GM21447 (cell line): Measurements from ENCODE around the gene CDKL5.

Source experiments
- ATAC-seq: cut with Tn5 transposase; IDR thresholded peaks from one replicate; pipeline ENCODE4 v1.9.1; 2021; ENCODE audit not compliant: unreplicated experiment

CDKL5 gene

DNA sequence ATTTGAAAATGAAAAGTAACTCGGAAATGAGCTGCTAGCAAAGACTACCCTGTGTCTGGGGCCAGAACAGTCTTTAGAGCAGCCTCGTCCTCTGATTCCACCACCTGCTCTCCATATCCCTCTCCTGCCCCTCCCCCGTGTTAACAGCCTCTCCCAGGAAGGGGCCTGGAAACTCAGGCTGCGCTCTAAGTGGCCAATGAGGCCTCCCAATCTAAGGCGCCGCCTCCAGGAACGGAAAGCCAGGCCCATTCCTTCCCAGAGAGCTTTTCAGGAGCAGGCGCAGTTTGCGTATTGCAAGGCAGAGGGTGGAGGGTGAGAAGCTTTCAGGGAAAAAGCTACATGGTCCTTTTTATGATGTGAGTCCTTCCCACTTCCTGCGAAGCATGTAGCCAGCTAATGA is 215.3 kb downstream of the CDKL5 start:
- ATAC-seq, result no peak

- ATAC-seq, result no peak
Measured at GRCh38 chrX:18643243-18643642, 217.8 kb downstream of the CDKL5 start.

GRCh38 chrX:18643853-18644252 is 218.4 kb downstream of the CDKL5 start:
- ATAC-seq, result no peak

DNA sequence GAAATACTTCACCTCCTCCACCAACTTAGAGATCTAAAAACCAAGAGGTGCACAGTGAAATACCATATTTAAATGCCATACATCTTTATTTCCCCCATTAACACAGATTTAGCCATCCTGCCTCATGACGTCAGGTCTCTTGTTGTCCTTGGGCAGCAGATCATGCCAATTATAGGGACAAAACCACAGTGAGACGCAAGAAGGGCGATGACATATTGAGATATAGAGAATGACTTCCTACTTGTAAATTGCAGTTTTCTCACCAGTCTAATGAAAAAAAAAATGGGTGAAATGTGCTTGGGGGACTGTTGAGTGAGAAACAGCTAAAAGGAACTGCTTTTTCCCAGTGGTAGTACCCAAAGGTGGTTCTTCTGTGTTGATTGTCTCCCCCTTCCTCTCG is 222.2 kb downstream of the CDKL5 start:
- no peak for ATAC-seq

DNA sequence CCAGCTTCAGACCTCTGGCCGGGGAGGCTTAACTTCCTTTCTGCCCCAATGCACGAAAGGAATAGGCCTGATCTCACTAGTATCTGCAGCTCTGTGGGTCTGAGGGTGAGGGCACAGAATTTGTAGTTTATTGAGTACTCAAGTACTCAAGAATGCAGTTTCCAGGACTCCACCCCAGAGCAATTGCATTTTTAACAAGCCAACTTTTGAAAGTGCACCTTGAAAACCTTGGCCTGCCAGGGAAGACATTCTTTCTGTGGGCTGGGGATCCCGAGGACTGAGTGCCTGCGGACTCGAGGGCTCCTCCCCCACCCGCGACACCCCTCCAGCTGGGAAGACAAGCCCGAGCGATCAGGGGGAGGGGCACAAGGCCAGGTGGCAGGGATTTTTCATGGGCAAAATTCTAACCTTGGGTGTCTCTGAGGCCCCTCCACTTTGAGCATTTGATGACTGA is 224.1 kb downstream of the CDKL5 start:
- ATAC-seq, result no peak

DNA sequence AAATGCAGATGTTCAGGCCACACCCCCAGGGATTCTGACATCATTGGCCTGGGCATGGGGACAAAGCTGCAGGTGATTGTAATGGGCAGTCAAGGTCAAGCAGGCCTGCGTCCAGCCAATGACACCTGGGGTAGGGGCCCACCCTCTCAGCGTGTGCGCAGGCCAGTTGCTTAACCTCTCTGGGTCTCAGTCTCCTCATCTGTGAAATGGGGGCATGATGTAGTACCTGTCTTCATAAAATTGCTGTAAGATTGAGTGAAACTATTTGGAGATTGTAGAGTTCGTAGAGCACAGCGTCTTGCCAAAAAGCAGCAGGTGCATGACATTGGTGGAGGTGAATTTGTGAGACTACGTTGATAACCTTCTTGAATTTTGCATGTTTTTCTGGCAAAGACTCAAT is 225.3 kb downstream of the CDKL5 start:
- ATAC-seq, result no peak

GRCh38 chrX:18652636-18653035 is 227.2 kb downstream of the CDKL5 start:
- no peak for ATAC-seq

DNA sequence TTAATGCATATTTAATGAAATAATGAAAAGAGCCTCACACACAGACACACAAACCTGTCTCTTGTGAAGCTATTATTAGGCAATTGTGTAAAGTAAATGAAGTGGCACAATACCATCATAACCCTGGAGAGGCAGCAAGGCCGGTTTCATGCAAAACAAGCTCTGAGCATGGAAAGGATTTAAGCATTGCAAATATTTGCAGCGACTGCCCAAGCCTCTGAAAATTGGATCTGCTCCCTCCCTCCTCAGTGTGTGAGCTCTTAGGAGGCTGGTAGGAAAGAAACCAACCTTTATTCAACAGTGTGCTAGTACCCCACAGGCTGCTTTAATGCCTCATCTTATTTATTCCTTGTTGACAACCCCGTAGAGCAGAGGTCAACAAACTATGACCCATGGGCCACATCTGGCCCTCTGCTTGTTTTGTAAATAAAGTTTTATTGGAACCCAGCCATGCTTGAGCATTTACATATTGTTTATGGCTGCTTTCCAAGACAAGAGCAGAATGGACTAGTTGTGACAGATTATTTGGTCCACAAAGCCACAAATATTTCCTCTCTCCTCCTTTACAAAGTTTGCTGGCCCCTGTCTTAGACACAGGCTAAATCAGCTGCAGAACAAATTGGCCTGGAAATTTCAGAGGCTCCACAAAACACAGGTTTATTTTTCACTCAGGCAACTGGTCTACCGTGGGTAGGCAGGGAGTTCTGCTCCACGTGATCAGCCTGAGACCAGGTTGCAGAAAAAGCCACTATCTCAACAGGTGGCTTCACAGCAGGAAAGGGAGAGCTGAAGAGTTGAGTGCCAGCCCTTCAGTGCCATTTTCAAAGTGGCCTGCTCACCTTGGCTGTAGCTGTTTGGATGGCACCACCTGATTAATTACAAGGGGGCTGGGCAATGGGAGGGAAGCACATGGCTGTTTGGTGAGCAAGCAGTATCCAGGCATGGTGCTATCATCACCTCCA is 229.7 kb downstream of the CDKL5 start:
- ATAC-seq, result no peak

GRCh38 chrX:18661273-18661672 is 235.9 kb downstream of the CDKL5 start:
- no peak for ATAC-seq

DNA sequence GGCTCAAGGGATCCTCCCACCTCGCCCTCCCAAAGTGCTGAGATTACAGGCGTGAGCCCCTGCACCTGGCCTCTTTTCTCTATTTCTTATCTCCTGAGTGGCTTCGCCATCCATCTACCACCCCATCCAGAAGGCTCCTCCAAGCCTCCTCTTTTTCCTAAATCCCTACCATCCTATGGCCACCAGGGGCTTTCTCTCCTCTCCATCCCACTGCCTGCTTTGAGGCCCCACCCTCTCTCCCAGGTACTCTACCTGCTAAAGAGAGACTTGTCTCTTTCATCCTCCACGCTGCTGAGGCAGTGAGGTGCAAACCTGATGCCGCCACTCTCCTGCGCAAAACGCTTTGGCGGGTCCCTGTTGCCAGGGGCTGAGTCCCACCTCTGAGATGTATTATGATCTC is 239.5 kb downstream of the CDKL5 start:
- no peak for ATAC-seq

GRCh38 chrX:18666614-18667013 is 241.2 kb downstream of the CDKL5 start:
- no peak for ATAC-seq

- no peak for ATAC-seq
Measured at GRCh38 chrX:18668071-18668835, 242.8 kb downstream of the CDKL5 start.

DNA sequence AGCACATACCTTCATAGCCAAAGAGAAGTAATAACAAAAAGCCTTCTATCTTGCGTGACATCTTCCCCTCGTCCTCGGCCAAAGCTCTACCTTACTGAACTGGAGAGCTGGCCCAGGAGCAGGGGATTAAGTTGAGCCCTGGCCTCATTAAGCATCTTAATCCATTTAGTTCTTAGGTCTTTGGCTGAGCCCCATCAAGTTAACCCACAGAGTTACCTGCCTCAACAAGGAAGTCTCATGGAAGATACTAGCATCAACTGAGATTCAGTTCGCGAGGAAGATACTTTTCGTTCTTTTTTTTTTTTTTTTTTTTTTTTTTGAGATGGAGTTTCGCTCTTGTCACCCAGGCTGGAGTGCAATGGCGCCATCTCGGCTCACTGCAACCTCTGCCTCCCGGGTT is 246.6 kb downstream of the CDKL5 start, which contains the start of gene RS1:
Gene RS1 (minus strand): TSS at position 101 of the 400 bp plus-strand sequence. CDS start 40 bp downstream, at position 61.
- ATAC-seq, result no peak

DNA sequence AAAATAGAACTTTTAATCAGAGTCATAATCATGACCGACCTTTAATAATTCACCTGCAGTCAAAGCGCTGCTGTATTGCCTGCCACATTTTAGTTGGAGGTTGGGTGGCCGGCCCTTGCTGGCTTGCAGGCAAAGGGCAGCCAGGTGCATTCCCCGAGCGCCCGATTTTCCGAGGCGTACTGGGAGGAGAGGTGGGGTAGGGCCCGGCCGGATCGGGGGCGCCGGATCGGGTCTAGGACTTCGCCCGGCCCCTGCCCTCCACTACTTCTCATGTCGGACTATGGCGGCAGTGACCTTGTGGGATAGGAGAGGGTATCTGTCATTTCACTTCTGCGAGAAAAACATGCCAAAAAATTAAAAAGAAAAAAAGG is 249.0 kb downstream of the CDKL5 start:
- ATAC-seq, result peak; percentile 44

DNA sequence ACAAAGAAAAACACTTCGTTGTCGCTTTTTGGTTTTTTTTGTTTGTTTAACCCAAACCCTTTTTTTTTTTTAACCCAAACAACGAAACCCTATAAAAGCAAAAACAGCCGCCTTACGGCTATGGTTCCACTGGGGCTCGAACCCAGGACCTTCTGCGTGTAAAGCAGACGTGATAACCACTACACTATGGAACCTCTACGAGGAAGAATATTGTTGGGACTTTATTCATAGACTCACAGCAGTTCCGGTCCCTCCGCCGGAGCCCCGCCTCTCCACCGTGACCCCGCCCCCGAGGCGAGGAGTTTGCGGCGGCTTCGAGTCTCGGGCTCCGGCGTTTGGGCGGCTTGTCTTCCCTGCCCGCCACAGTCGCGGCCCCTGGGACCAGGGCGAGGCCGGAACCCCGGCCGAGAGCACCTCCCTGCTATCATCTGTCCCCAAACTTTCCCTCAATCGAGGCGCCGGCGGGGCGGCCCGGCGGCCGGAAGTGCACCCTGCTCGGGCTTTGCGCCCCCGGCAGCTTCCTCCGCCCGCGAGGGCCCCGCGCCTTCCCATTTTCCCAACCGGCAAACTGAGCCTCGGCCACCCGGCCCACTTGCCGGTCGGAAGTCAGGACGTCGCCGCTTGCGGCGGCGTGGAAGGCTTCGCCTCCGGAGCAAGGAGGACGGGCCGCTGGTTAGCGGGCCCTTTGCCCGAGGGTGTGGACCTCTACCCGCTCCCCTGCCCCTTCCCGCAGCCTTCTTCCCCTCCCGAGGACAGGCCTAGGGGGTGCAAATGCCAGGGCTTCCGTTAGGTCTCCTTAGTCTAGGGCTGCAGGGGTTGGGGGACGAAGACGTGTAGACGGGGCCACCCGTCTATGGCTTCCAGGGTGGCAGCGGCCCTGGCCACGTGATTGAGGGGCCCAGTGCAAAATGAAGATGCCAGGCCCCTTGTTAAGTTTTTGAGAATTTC is 249.7 kb downstream of the CDKL5 start:
- ATAC-seq, result peak; percentile 74

- ATAC-seq, result no peak
Measured at GRCh38 chrX:18676050-18676449, 250.6 kb downstream of the CDKL5 start.

- ATAC-seq, result no peak
Measured at GRCh38 chrX:18676470-18676869, 251.1 kb downstream of the CDKL5 start.

DNA sequence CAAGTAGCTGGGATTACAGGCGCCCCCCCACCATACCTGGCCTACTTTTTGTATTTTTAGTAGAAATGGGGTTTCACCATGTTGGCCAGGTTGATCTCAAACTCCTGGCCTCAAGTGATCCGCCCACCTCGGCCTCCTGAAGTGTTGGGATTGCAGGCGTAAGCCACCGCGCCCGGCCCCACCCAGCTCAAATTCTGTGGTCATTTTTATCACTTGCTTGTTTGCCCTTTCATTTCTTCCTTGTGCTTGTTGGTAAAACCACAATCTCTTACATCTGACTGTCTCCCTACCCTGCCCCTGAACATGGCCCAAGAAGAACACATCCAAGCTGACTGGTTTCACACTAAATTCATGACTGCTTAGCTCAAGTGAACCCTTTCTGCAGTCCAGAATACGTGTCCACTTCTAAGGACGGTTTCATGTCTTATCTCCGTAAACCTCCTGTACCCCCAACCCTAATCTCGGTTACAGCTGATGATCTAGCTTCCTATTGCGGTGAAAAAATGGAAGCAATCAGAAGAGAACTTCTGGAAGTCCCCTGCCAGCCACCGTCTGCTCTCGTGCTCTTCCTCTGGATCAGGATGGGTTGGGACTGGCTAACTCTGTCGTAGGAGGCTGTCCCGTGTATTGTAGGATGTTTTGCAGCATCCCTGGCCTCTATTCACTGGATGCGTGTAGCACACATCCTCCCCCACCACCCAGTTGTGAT is 251.9 kb downstream of the CDKL5 start:
- no peak for ATAC-seq

- ATAC-seq, result no peak
Measured at GRCh38 chrX:18681996-18682395, 256.6 kb downstream of the CDKL5 start.

DNA sequence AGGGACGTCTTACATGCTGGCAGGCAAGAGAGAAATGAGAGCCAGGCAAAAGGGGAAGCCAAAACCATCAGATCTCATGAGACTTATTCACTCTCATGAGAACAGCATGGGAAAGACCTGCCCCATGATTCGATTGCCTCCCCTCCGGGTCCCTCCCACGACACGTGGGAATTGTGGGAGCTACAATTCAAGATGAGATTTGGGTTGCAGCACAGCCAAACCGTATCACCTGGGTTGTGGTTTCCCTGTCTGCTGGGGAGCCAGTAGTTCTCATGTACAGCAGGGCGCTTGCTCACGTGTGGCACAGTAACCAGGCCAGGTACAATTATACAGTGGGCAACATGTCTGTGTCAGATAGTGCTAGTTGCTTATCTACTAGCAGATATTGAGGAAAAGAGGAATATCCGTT is 257.6 kb downstream of the CDKL5 start:
- no peak for ATAC-seq
